Activated naive CD4-positive, alpha-beta T cell treated with anti-CD3 and anti-CD28 coated beads for 36 hours (primary cell): Measurements from ENCODE around the gene VIPR1. TPM values are rescaled to one million over a fixed set of nuclear protein-coding genes. Genes with fewer than 3 reads are reported as not detected.
"Not testable (repeated sequence)": the region's sequence is repeated elsewhere in the genome, so short reads cannot be mapped to it uniquely, and the experiment has no call there.

Experiments used
- CTCF ChIA-PET: fragments of 350-600 bp; sonication (Branson Sonifier 250); formaldehyde crosslinking; loops from one replicate; lab custom pipeline; 2021; ENCODE audit warnings: antibody characterized with exemption; lab: Charles Lee
- DNase-seq: peaks from one replicate; pipeline ENCODE4 v3.0.0-alpha.2; 2020
- H3K27ac Mint-ChIP-seq: one replicate; pipeline ENCODE4 v1.8.0; 2021; ENCODE audit warnings: mild to moderate bottlenecking, mixed read lengths
- H3K27me3 Mint-ChIP-seq: one replicate; pipeline ENCODE4 v1.8.0; 2021; ENCODE audit warnings: low read depth, mixed read lengths
- H3K36me3 Mint-ChIP-seq: one replicate; pipeline ENCODE4 v1.8.0; 2021; ENCODE audit warnings: low read depth, mixed read lengths
- H3K4me1 Mint-ChIP-seq: one replicate; pipeline ENCODE4 v1.8.0; 2021; ENCODE audit warnings: low read depth, mixed read lengths
- H3K4me3 Mint-ChIP-seq: one replicate; pipeline ENCODE4 v1.8.0; 2021; ENCODE audit warnings: mild to moderate bottlenecking, moderate library complexity, mixed read lengths
- H3K9me3 Mint-ChIP-seq: one replicate; pipeline ENCODE4 v1.8.0; 2021; ENCODE audit warnings: mixed read lengths
- intact Hi-C: fragments of 100-400 bp; cut with micrococcal nuclease; formaldehyde crosslinking; loops from one replicate; pipeline ENCODE4 v1.15.1; 2023
- total RNA-seq, 2 experiments: library from RNA; stranded (reverse); gene quantifications; one replicate each; pipeline ENCODE4 v1.2.3, GENCODE V29; 2021

The VIPR1 gene
- total RNA-seq, 2 experiments from 2014 or later: 6.3 to 8.4 TPM

DNA sequence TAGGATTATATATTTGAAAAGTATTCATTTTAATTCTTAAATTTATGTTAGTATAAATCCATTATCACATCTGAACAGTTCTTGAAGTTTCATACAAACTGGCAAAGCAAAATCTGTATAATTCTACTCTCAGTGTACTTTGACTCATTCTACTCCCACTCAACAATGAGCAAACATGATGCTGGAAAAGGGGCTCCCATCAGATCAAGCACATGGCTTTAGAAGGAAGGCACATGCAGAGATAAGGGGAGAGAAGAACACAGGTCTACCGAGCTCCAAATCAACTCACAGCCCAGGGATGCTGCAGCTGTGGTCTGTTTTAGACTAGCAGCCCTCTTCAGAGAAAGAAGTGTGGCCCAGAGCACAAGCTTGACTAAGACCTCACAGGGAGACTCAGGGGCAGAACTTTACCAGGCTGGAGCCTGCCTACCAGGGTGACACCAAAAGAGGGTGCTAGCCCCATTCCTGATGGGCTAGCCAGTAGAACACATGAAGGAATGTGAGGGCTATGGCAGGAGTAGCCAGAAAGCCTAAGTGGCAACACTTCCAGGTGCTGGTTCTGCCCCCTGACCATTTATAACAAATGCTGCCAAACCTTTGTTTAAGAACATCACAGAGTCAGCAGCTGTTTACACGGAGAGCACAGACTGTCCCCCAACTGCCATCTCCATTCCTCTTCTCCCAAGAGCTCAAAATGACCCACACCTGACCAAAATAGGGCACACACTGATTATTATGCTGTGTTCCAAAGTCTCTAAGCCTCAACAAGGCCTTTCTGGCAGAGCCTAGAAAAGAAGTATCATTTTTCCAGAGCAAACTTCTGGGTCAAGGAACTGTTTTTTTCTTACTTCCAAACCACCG is 59.8 kb downstream of the VIPR1 start:
- intact Hi-C loops: no loop called here
- CTCF ChIA-PET: interaction anchor here (0.8 to 2.5 kb wide), 6 partner anchors 10 to 183 kb away, joined by 3 to 10 read pairs (median 3); no protein-coding TSS in a partner anchor
- Mint-ChIP-seq H3K27ac (peak overlapping the region; percentile 8), H3K4me3 (no peak overlapping the region), H3K4me1 (peaks cover 18% of the 10 kb centered on the region), H3K36me3 (peaks cover 21% of the 10 kb centered on the region), H3K27me3 (no peaks in the 10 kb centered on the region), H3K9me3 (no peaks in the 10 kb centered on the region)
- no peak for DNase-seq

DNA sequence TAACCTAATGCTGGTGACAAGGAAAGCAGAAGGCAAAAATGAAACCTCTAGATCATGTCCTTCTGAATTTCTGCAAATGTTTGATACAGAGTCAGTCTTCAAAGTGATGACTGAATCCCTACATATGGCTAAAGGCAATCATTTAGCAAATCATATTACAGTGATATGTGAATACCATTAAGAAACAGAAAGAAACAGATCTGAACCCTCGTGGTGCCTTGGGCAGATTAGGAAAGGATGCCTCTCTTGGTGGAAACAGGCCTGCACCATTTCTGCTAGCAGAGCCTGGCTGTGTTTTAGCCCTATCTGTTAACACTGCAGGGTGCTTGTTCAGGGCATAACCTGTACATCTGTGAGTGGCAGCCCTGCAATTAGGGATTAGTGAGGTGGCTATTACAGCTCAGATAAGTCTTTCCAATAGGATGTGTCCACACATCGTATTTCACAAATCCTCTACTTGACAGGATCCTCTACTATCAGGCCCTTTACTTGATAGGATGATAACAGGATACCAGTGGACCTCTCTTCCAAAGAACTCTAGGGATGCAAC is 67.2 kb downstream of the VIPR1 start:
- Mint-ChIP-seq H3K36me3 (peaks cover 32% of the 10 kb centered on the region), H3K27me3 (no peaks in the 10 kb centered on the region), H3K9me3 (peaks cover 9% of the 10 kb centered on the region), H3K4me1 (peaks cover 5% of the 10 kb centered on the region), H3K27ac (no peak overlapping the region), H3K4me3 (no peak overlapping the region)
- intact Hi-C loops: no loop called here
- DNase-seq: no peak
- CTCF ChIA-PET: no interaction called here

DNA sequence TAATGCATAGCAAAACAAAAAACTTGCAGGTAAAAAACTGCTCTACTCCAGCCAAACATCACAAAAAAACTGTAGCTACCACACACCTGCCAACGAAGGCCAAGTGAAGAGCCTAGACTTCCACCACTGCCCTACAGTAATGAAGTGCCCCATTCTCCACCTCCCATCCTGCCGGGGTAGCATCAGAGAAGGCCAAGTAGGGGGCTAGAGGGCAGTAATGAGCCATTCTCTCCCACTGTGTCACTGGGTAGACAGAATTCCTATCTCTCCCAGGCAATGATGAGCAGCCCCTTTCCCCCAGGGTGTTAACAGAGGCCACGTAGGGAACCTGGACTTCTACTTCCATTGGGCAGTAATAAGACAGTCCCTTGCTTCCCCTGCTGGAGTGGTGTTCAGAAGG is 69.8 kb downstream of the VIPR1 start:
- H3K27me3 Mint-ChIP-seq: no peaks in the 10 kb centered on the region
- DNase-seq: peak; percentile 22
- peaks cover 32% of the 10 kb centered on the region for H3K36me3 Mint-ChIP-seq

DNA sequence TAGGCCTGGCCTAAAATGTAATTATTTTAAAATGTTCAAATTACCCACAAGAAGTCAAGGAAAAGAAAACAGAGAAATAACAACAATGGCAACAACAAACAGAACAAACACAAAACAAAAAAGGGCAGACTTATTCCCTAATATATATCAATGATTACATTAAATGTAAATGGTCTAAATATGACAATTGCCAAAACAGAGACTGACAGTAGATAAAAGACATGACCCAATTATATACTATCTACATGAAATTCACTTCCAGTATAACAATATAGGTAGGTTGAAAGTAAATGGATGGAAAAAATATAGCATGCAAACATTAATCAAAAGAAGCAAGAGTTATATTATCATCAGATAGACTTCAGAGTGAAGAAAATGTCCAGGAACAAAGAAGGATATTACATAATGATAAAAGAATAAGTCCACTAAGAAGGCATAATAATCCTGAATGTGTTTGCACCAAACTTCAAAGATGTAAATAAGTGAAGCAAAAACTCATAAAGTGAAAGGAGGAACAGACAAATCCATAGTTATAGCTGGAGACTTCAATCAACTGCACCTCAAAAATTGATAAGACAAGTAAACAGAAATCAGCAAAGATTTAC is 72.8 kb downstream of the VIPR1 start:
- CTCF ChIA-PET: no interaction called here
- no peak overlapping the region for H3K27ac Mint-ChIP-seq
- H3K27me3 Mint-ChIP-seq: no peaks in the 10 kb centered on the region
- peaks cover 33% of the 10 kb centered on the region for H3K36me3 Mint-ChIP-seq
- DNase-seq: no peak
- H3K9me3 Mint-ChIP-seq: peaks cover 17% of the 10 kb centered on the region
- H3K4me1 Mint-ChIP-seq: peaks cover 22% of the 10 kb centered on the region
- H3K4me3 Mint-ChIP-seq: no peak overlapping the region
- intact Hi-C loops: no loop called here

More for the DNA sequence above, 69.8 kb downstream of the VIPR1 start:
- CTCF ChIA-PET: interaction anchor here (0.6 to 2.0 kb wide), 11 partner anchors 8 to 184 kb away, joined by 3 to 6 read pairs (median 3); partner anchors contain the start of gene NKTR
- peaks cover 7% of the 10 kb centered on the region for H3K4me1 Mint-ChIP-seq
- intact Hi-C loops: no loop called here
- H3K27ac Mint-ChIP-seq: no peak overlapping the region
- H3K4me3 Mint-ChIP-seq: no peak overlapping the region
- peaks cover 17% of the 10 kb centered on the region for H3K9me3 Mint-ChIP-seq

DNA sequence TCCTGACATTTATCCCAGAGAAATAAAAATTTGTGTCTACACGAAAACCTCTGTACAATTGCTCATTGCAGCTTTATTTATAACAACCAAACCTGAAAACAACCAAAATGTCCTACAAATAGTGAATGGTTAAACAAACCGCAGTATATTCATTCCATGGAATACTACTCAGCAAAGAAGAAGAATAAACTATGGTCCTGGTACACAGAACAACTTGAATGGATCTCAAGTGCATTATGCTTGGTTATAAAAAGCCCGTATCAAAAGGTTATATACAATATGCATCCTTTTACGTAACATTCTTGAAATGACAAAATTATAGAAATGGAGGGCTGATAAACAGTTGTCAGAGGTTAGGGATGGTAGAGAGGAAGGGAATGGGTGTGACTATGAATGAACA is 75.6 kb downstream of the VIPR1 start:
- CTCF ChIA-PET: no interaction called here
- Mint-ChIP-seq H3K4me3 (no peak overlapping the region), H3K9me3 (peaks cover 17% of the 10 kb centered on the region), H3K36me3 (peaks cover 30% of the 10 kb centered on the region), H3K27me3 (no peaks in the 10 kb centered on the region), H3K27ac (no peak overlapping the region), H3K4me1 (peaks cover 35% of the 10 kb centered on the region)
- intact Hi-C loops: no loop called here
- no peak for DNase-seq

DNA sequence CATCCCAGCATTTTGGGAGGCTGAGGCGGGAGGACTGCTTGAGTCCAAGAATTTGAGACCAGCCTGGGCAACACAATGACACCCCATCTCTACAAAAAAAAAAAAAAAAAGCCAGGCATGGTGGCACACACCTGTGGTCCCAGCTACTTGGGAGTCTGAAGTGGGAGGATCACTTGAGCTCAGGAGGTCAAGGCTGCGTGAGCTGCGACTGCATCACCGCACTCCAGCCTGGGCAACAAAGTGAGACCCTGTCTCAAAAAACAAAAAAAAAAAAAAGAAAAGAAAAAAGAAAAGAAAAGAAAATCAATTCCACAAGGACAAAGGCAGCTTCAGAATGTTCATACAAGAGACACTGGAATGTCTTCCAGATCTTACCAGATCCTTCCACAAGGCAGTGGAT is 76.9 kb downstream of the VIPR1 start:
- H3K4me3 Mint-ChIP-seq, intact Hi-C loops, H3K27ac Mint-ChIP-seq, H3K27me3 Mint-ChIP-seq, DNase-seq: not testable (repeated sequence)
- H3K4me1 Mint-ChIP-seq: peaks cover 39% of the 10 kb centered on the region
- peaks cover 12% of the 10 kb centered on the region for H3K9me3 Mint-ChIP-seq
- peaks cover 22% of the 10 kb centered on the region for H3K36me3 Mint-ChIP-seq
- CTCF ChIA-PET: interaction anchor here (0.9 to 1.4 kb wide), 3 partner anchors 13 to 167 kb away, joined by 3 to 4 read pairs (median 3); no protein-coding TSS in a partner anchor

DNA sequence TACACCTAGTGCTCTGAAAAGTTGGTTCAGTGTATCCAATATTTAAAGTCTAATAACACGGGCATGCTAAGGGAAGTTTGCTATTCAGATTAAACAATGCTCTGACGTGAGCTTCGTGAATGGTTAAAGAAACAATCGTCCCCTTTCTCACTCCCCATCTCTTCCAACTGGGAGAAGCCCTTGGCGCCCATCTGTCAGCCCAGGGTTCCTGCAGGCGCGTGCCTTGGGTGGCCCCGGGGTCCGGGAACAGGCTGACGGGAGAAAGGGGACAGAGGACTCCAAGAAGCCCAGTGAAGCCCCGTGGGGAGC is 78.9 kb downstream of the VIPR1 start:
- H3K4me1 Mint-ChIP-seq: peaks cover 39% of the 10 kb centered on the region
- CTCF ChIA-PET: interaction anchor here (0.6 to 3.4 kb wide), 6 partner anchors 9 to 163 kb away, joined by 3 to 24 read pairs (median 10); partner anchors contain the start of genes NKTR and SS18L2
- no peaks in the 10 kb centered on the region for H3K9me3 Mint-ChIP-seq

DNA sequence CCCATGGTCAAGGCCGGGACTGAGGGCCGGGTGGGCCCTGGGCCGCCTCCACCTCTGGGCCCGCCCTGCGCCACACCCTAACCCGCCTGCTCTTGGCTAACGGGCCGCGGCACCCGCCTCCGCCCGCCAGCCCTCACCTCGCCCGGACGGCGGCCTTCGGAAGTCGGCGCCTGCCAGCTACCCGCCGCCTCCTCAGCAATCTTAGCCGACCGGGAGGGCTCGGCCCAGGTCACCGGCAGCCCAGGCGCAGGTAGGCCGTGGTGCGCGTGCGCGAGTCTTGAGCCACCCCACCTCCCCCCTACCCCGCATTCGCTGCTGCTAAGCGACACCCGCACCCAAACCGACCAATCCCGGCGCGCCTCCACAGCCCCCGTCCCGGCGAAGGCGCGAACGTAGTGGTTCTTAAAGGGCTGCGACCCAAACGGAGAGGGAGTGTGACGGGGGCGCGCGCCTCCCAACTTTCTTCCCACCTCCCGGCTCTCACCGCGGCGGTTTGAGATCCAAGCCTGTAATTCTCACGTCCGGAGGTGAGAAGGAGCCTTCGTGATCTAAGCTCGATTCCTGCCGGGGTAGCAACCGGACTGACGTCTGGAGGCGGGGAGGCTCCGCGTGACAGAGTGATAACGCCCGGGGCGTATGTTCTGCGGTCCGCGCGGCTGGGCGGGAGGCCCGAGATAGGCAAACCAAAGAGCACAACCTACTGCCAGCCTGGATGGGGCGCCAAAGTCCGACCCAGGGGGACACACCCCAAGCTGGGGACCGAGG is 79.4 kb downstream of the VIPR1 start, which contains the start of gene SEC22C:
Gene SEC22C (minus strand): TSS at position 259 of the 765 bp plus-strand sequence. CDS start 12,921 bp downstream, outside the sequence.
- no peaks in the 10 kb centered on the region for H3K27me3 Mint-ChIP-seq
- CTCF ChIA-PET: interaction anchor here (0.7 to 3.4 kb wide), 10 partner anchors 19 to 785 kb away, joined by 3 to 24 read pairs (median 3); partner anchors contain the start of genes NKTR, VIPR1 and ZBTB47
- peaks cover 9% of the 10 kb centered on the region for H3K36me3 Mint-ChIP-seq
- no peaks in the 10 kb centered on the region for H3K9me3 Mint-ChIP-seq
- intact Hi-C loops: loop anchor here (1.0 to 10.0 kb wide), 11 partner anchors 8 to 703 kb away; partner anchors contain the start of genes CCDC13, HIGD1A, NKTR and SNRK
- DNase-seq: peak; percentile 97
- H3K4me3 Mint-ChIP-seq: peak within 1 kb of the TSS; percentile 90
- peaks cover 39% of the 10 kb centered on the region for H3K4me1 Mint-ChIP-seq
- H3K27ac Mint-ChIP-seq: peak within 1 kb of the TSS; percentile 93

More for the DNA sequence above, 78.9 kb downstream of the VIPR1 start:
- H3K4me3 Mint-ChIP-seq: peak overlapping the region; percentile 90
- H3K27ac Mint-ChIP-seq: peak overlapping the region; percentile 61
- H3K27me3 Mint-ChIP-seq: no peaks in the 10 kb centered on the region
- intact Hi-C loops: loop anchor here (1.0 to 10.0 kb wide), 4 partner anchors 25 to 703 kb away; partner anchors contain the start of genes HIGD1A, SNRK and ULK4
- peaks cover 9% of the 10 kb centered on the region for H3K36me3 Mint-ChIP-seq
- DNase-seq: no peak

DNA sequence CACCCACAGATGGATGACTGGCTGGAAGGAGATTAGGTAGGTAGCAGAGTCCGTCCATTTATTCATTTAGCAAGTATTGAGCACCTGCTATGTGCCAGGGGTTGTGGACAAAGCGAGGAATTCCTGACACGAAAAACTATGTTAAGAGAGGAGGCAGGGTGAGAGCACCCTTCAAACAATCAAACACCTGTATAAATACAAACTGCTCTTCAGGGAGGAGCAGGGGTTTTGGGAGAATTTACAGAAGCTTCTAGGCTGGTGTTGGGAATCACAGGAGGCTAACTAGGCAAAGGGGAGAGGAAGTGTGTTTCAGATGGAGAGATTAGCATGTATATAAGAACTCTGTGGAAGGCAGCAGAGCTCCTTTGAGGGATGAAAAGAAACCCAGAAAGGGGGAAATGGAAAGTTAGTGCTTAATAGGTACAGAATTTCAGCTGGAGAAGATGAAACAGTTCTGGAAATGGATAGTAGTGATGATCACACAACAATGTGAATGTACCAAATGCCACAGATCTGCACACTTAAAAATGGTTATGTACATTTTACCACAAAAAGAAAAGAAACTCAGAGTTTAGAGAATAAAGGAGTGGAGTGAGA is 80.1 kb downstream of the VIPR1 start:
- intact Hi-C loops: loop anchor here (1.0 to 10.0 kb wide), 10 partner anchors 8 to 702 kb away; partner anchors contain the start of genes CCDC13, HIGD1A, NKTR and SNRK
- Mint-ChIP-seq H3K27ac (peak overlapping the region; percentile 93), H3K4me3 (peak overlapping the region; percentile 90), H3K36me3 (peaks cover 9% of the 10 kb centered on the region), H3K4me1 (peaks cover 39% of the 10 kb centered on the region), H3K27me3 (no peaks in the 10 kb centered on the region), H3K9me3 (no peaks in the 10 kb centered on the region)
- DNase-seq: no peak
- CTCF ChIA-PET: interaction anchor here (0.7 to 3.4 kb wide), 9 partner anchors 19 to 786 kb away, joined by 3 to 24 read pairs (median 3); partner anchors contain the start of genes NKTR, VIPR1 and ZBTB47
